GM21381 (cell line): ENCODE results near the gene QPRT.
"Not testable (repeated sequence)": the region's sequence is repeated elsewhere in the genome, so short reads cannot be mapped to it uniquely, and the experiment has no call there.

ENCODE experiments used
- ATAC-seq: cut with Tn5 transposase; IDR thresholded peaks from one replicate; pipeline ENCODE4 v1.9.1; 2021; ENCODE audit warnings: mild to moderate bottlenecking, moderate library complexity; ENCODE audit not compliant: unreplicated experiment

QPRT gene

DNA sequence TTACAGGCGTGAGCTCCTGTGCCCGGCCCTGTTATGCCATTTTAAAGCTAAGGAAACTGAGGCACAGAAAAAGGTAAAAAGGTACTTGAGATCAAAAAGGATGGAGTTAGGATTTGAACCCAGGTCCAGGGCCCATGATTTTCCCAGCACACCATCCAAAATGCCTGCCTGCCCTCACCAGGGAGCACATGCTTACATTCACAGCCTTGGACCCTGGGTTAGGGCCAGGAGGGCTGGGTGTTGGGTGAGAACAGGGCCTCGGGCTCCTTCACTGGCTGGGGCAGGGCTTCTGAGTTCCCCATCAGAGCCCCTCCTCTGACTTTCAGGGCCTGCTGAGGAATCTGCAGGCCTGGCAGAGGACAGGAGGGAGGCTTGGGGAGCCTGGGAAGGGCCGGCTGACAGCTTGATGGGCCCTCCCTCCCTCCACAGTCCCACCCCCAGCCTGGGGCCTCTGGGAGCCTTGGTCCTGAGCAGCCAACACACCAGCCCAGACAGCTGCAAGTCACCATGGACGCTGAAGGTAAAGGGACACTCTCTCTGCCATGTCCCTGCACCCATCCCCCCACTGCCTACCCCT, at the start of gene QPRT:
Gene QPRT, plus strand, starts transcription at position 490 of the 577 bp plus-strand sequence. Its CDS starts 18 bp downstream, at position 508.
- no peak for ATAC-seq

GRCh38 chr16:29629318-29629717, 49.7 kb upstream of the QPRT start:
- not testable (repeated sequence) for ATAC-seq

- not testable (repeated sequence) for ATAC-seq
Measured at GRCh38 chr16:29631658-29632057, 47.3 kb upstream of the QPRT start.

GRCh38 chr16:29635902-29636301, 43.1 kb upstream of the QPRT start:
- not testable (repeated sequence) for ATAC-seq

DNA sequence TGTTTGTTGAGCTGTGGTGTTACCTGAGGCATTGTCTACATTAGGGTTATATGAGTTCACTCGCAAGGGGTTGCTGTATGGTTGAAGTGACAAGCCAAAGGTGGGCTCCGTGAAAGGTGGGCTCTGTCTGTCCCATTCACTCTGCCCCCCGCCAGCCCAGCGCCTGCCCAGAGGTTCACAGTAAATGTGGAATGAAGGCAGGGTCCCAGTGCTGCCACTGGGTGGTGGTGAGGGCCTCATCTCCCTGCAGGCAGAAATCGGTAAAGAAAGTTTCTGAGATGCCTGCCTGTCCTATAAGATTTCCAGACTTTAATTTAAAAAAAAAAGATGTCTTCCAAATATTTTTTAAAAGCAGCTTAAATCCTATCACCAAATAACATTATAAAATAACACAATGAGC, 42.6 kb upstream of the QPRT start:
- ATAC-seq: not testable (repeated sequence)

- not testable (repeated sequence) for ATAC-seq
Measured at GRCh38 chr16:29638751-29639150, 40.2 kb upstream of the QPRT start.

GRCh38 chr16:29641561-29641960, 37.4 kb upstream of the QPRT start:
- no peak for ATAC-seq

DNA sequence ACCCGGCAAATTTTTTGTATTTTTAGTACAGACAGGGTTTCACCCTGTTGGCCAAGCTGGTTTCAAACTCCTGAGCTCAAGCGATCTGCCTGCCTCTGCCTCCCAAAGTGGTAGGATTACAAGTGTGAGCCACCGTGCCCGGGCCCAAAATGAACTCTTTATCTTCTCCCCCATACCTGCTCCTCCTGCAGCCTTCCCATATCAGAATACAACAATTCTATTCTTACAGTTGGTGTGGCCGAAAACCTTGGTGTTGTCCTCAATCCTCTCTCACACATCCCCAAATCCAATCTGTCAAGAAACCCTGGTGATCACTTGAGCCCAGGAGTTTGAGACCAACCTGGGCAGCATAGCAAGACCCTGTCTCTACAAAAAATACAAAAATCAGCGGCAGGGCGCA, 35.4 kb upstream of the QPRT start:
- no peak for ATAC-seq

DNA sequence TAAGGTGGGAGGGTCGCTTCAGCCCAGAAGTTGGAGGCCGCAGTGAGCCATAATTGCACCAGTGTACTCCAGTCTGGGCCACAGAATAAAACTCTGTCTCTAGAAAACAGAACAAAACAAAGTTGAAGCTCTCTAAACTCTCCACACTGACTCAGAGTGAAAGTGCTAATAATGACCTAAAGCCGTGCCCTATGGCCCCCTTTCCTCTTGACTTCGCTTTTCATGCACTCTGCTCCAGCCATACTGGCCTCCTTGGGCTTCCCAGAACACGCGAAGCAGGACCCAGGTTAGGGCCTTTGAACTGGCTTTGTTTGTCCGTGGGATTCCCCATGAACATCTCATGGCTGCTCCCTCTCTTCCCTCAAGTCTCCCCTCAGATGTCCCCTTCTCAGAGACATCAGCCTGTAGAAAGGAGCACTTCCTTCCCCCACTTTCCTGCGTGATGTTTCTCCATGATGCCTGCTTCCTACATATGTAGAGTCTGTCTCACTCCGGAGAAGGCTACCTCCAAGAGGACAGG, 34.6 kb upstream of the QPRT start:
- no peak for ATAC-seq

GRCh38 chr16:29644973-29645693, 33.8 kb upstream of the QPRT start:
- ATAC-seq: peak; percentile 35

DNA sequence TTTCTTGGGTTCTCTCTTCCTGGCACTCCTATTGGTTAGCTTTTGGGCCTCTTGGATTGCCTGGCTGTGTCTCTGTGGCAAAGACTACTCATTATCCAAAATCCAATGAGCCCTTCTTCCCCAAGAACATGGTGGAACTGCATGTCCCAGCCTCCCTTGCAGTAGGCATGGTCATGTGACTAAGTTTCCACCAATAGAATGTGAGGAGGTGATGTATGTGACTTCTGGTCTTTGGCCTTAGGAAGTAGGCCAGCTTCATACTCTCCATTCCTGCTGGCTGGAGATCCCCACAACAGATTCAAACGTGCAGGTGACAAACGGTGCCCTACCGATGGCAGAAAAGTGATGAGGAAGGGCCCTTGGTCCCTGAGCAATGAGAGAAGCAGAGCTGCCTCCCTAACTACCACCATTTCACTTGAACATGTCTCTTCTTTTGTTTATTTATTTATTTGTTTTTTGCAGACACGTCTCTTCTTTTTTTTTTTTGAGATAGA, 33.2 kb upstream of the QPRT start:
- peak; percentile 45 for ATAC-seq

DNA sequence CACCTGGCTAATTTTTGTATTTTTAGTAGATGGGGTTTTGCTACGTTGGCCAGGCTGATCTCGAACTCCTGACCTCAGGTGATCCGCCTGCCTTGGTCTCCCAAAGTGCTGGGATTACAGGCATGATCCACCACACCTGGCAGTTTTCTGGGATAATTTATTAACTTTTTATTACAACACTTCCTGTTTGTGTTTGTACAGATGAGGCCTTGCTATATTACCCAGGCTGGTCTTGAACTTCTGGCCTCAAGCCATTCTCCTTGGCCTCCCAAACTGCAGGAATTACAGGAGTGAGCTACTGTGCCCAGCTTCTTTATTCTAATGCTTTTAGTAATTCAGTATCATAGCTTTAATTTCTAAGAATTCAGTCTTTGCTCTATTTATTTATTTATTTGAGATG, 32.0 kb upstream of the QPRT start:
- no peak for ATAC-seq

DNA sequence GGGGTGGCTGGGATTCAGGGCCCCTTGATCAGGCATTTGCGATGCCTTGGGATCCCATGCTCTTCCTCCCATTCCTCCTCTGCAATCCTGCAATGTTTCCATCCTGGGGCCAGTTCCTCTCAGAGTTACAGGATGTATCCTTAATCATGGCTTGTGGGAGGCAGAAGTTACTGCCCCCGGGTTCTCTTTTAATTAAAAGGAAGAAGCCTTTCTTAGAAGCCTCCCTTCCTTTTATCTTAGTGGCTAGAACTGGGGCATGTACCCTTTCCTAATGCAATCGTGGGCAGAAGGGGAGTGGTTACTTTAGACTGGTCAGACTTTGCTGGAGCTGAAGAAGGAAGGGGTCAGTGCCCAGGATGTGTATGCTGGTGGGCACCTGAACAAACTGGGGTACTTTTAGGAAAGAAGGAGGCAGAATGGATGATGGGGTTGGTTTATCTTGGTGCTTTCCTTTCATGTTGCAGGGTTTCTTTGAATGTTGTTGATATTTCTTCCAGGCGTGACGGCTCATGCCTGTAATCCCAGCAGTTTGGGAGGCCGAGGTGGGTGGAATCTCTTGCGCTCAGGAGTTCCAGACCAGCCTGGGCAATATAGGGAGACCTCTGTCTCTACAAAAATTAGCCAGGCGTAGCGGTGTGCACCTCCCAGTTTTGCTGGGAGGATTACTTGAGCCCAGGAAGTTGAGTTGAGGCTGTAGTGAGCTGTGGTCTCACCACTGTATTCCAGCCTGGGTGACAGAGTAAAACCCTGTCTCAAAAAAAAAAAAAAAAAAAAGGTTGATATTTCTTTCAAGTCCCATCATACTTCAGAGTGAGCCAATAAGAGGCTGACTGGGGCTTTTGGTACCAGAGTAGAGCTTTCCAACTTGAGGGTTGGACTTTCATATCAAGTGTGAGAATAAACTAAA, 29.1 kb upstream of the QPRT start:
- no peak for ATAC-seq

DNA sequence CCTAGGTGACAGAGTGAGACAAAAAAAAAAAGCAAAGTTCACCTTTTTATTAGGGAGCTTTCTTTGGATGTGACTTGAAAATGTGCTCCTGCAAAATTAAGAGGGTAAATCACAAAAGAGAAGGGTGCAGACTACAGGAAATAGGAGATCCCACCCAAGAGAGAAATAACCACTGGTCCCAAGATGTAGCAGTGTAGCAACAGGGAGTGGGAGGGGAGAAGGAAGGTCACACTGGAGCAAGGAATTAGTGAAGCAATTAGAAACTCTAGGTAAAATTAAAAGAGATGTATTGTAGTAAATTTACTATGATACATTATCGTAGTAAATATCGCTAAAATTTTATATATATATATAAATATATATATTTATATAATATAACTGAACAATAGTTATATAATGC, 28.2 kb upstream of the QPRT start:
- ATAC-seq: no peak

GRCh38 chr16:29651774-29652349, 27.1 kb upstream of the QPRT start:
- ATAC-seq: no peak

DNA sequence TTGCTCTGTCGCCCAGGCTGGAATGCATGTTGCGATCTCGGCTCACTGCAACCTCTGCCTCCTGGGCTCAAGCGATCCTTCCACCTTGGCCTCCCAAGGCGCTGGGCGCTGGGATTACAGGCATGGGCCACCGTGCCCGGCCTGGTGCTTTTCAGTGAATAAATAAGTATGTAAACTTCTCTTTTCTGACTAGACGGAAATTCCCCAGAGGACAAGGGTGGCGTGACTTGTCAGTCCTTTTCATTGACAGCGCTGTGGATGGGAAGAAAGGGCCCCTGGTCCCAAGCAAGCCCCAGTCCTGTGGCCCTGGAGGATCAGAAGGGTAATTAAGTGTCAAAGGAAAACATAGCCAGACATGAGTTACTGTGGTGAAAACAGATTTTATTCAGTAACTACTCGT, 25.5 kb upstream of the QPRT start:
- ATAC-seq: no peak

GRCh38 chr16:29653890-29654289, 25.1 kb upstream of the QPRT start:
- ATAC-seq: not testable (repeated sequence)

GRCh38 chr16:29656688-29657523, 22.1 kb upstream of the QPRT start:
- ATAC-seq: no peak

DNA sequence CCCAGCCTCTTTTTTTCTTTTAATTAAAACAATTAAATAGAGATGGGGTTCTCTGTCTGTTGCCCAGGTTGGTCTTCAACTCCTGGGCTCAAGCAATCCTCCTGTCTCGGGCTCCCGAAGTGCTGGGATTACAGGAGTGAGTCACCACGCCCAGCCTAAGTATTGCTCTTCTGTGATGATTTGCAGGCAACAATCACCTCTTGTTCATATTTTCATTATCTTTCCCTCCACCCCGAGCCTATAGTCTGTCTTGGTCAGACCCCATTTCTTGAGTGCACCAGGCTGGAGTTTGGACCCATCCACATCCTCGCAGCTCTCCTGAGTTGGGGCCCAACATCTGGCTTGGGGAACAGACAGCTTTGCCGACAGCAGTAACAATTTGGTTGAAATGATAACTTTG, 20.3 kb upstream of the QPRT start:
- no peak for ATAC-seq
